GM21526 (cell line): ENCODE measurements around the gene HOXC12.

Experiments used
- ATAC-seq: cut with Tn5 transposase; IDR thresholded peaks from one replicate; pipeline ENCODE4 v1.9.1; 2021; ENCODE audit warnings: moderate library complexity; ENCODE audit not compliant: unreplicated experiment, low FRiP score

Gene HOXC12

GRCh38 chr12:53939141-53940108 is 15.3 kb upstream of the HOXC12 start:
- ATAC-seq, result no peak

- no peak for ATAC-seq
These were observed 14.2 kb upstream of the HOXC12 start for GRCh38 chr12:53940443-53941014.

DNA sequence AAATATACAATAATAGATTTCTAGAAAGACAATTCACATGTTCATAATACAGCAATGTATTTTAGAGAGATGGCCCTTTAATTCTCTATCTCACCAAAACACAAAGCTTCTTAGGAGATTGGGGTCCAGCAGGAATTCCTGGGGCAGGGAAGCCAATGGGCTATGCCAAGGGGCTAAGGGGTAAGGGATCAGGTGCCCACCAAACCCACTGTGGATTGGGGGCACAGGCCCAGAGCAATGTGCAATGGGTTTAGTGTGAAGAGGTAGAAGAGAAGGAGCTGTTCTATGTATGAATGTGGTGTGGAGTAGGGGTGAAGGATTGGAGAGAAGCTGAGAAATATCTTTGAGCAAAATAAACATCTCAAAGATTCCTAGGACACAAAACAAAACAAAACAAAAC is 13.5 kb upstream of the HOXC12 start:
- no peak for ATAC-seq

DNA sequence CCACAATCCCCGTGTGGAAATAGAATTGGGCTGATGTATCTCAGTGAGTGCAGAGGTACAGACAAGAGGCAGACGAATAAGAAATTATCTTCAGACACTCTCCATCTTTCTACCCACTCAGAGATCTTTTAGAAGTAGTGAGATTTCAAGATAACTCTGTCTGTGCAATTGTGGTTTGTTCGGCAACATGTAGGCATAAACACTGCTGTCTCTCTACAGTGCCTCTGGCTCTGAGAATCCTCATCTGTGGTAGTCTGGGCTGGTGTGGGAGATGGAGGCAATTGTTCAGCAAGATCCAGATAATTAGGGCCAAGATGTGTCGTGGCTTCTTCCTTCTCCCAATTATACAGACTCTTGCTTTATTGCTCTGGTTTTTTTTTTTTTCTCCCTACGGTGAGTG is 13.0 kb upstream of the HOXC12 start:
- ATAC-seq, result no peak

DNA sequence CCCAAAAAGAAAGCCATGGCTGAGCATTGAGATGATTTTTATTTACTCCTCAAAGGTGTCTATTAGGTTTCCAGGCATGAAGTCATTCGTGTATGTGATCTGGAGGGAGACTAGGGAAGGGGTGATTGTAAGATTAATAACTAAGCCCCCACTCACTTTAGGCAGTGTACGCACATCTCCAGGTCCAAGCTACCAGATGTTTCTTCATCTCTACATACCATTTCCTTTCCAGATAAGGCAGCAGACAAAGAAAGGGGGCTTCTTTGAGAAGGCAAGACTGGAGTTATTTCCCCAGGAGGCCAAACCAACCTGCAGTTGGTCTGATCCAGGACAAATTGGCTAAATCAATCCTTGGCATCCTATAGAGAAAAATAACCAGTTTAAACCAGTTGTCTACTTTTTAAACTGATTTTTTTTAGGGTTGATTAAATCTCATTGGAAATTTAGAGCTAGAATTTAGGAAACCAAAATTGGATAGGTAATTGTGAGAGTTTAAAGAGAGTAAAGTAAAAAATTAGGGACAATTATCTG is 12.2 kb upstream of the HOXC12 start:
- ATAC-seq, result no peak

DNA sequence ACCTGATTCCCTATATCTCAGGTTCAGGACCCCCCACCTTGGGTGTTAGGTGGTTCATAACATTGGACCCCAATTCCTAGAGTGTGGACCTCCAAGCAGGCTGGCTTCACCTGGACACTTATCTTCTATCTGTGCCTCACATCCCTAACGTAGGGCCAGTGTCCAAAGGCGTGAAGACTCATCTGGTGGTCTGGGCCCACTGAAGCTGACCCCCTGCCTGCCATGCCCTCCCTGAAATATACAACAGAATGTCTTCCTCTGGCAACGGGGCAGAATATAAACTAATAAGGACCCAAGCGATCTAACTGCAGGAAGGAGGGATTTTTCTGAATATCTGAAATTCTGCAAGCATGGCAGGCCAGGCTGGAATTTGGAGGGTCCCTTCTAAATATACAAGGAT is 10.5 kb upstream of the HOXC12 start:
- no peak for ATAC-seq

GRCh38 chr12:53944907-53945847 is 9.5 kb upstream of the HOXC12 start:
- no peak for ATAC-seq

DNA sequence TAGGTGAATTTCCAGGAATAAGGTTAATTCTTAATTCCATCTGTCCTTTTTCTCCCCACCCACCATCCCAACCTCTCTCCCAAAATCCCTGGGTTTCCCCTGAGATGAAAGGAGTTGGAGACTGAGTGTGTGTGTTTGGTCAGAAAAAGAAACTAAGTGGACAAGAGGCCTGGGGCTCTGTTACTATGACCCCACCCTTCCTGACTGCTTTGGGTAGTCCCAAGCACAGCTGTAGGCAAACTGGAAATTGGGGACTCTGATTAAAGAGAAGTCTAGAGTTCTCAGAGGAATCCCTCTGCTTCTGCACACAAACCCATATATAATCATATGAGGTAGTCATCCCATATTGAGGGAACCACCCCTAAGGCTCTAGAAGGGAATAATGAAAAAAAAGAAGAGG is 7.0 kb upstream of the HOXC12 start:
- ATAC-seq, result no peak

DNA sequence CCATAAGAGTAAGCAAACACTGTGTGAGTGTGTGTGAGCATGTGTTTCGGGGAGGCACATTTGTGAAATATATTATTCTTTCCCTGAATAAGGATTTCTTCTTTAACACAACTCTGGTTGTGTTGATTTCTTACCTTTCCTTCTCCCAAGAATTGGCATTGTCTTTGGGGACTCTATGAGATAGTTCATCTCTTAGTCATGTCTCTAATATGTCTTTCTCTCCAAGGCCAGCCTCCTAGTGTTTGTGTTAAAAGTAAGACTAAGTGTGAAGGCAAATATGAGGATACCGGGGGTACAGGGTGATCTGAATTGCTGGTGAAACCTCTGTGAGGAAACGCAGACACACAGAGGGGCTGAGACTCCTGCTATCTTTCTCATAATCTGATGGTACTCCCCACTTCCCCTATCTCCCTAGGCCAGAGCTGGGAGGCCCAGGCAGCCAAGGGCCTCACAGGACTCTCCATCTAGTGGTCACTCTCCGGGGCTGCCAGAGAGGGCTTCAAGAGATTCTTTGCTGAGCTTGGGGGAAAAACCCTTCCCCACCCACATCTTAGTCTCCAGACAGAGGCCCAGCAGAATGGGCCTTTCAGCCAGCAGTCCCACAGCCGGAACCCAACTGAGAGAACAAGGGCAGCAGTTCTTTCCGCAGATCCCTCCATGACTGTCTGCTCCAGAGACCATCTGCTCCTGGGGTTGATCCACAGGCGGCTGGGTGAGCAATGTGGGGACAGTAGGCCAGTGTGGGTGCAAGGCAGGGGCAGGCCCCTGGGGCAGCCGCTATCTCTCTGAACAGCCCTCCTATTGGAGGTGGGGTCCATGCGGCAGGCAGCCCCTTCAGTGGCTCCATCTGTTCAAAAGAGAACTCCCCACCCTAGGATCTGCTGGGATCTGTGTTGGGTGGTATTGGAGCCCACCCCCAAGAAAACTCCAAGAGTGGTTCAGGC is 5.8 kb upstream of the HOXC12 start:
- ATAC-seq, result no peak

GRCh38 chr12:53949631-53950436 is 4.9 kb upstream of the HOXC12 start:
- ATAC-seq, result no peak

DNA sequence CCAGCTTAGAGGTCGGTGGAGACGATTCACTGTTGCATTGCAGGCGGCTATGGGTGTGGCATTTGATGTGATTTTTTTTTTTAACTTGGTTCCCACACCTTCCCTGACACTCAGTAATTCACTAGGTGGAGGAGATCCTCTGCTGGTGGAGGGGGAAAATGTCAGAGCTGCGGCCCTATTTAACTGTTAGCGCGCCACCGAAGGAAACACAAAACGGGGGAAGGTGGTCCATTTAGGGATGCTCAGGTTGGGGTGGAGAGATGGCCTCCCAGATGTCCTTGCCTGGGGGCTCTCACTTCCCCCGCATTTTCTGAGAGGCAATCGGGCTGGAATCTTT is 4.3 kb upstream of the HOXC12 start:
- no peak for ATAC-seq

- no peak for ATAC-seq
These were observed 3.7 kb upstream of the HOXC12 start for GRCh38 chr12:53950789-53951576.

- ATAC-seq, result no peak
These were observed 2.9 kb upstream of the HOXC12 start for GRCh38 chr12:53951577-53952334.

GRCh38 chr12:53952335-53952694 is 2.4 kb upstream of the HOXC12 start:
- ATAC-seq, result no peak

- ATAC-seq, result no peak
These were observed 1.6 kb upstream of the HOXC12 start for GRCh38 chr12:53952871-53953734.

DNA sequence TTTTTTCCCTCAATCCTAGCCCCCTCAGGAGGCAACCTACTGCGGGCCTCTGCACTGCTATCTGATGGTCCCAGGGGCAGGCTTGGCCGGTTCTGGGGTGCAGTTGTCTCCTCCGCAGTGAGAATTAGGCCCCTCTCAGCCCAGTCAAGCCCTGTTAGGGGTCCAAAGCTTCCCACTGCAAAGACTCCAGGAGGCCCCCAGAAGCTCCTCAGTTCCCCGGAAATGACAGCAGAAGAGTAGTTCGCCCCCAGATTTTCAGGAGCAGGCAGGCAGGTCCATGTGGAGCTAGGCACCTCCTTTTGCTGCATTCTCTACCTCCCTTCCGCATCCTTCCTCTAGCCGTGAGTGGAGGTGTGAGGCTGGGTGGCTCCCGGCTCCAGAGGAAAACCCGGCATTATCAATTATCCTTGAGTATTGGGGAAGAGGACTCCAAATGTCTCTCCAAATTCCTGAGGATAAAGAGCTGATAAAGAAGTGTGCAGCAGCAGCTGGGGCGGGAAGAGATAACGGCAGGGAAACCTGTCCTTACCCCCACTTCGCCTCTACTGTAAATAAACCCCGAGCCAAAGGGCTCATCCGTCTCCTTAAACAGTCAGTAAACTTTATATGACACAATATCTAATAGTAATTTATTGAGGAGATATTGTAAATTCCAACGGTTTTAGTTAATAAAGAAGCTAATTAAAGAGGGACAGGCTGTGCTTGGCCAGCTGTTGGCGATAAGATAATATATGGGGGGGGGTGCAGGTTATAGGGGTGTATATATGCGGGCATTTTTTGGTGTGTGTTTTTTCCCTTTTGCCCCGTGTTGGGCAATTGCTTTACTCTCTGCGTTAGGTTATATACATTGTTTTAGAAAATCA is 641 bp upstream of the HOXC12 start:
- ATAC-seq, result no peak
